OCI-LY3 (cell line): ENCODE results near the gene GREM1.

ENCODE experiments used
- H2AFZ ChIP-seq: fragments of 200-600, 300-600 bp; shearing (Covaris generic); 2 replicates; pipeline ENCODE4 v1.6.0; 2014; ENCODE audit warnings: antibody characterized with exemption, low read depth, low read length
- H3K27ac ChIP-seq: fragments of 200-600, 300-600 bp; sonication (generic); 2 replicates; pipeline ENCODE4 v1.5.1; 2014; ENCODE audit warnings: mild to moderate bottlenecking, low read length, moderate library complexity, mixed read lengths
- H3K27me3 ChIP-seq: fragments of 200-600, 300-600 bp; sonication (generic); 2 replicates; pipeline ENCODE4 v1.6.1; 2014; ENCODE audit warnings: low read depth, low read length, mixed read lengths
- H3K36me3 ChIP-seq: fragments of 200-600, 300-600 bp; sonication (generic); replicated peaks from 2 replicates; pipeline ENCODE3; 2014; ENCODE audit warnings: low read depth, low read length, mixed read lengths
- H3K4me1 ChIP-seq: fragments of 300-600, 200-600 bp; sonication (generic); 2 replicates; pipeline ENCODE4 v1.6.1; 2014; ENCODE audit warnings: low read length, mixed read lengths
- H3K4me2 ChIP-seq: fragments of 200-600, 300-600 bp; sonication (generic); 2 replicates; pipeline ENCODE4 v1.6.1; 2014; ENCODE audit warnings: low read length, mixed read lengths
- H3K4me3 ChIP-seq: fragments of 300-600, 200-600 bp; sonication (generic); 2 replicates; pipeline ENCODE4 v1.5.1; 2014; ENCODE audit warnings: antibody characterized with exemption, mild to moderate bottlenecking, low read length, moderate library complexity
- H3K79me2 ChIP-seq: fragments of 300-600, 200-600 bp; shearing (Covaris generic); 2 replicates; pipeline ENCODE4 v1.6.1; 2014; ENCODE audit warnings: mild to moderate bottlenecking, low read length, mixed read lengths
- H3K9ac ChIP-seq: fragments of 300-600, 200-600 bp; shearing (Covaris generic); 2 replicates; pipeline ENCODE4 v1.6.0; 2014; ENCODE audit warnings: mild to moderate bottlenecking, low read length, moderate library complexity
- H3K9me3 ChIP-seq: fragments of 200-600, 300-600 bp; shearing (Covaris generic); 2 replicates; pipeline ENCODE4 v1.6.1; 2014; ENCODE audit warnings: low read length, mixed read lengths; ENCODE audit not compliant: insufficient read depth
- H4K20me1 ChIP-seq: fragments of 200-600, 300-600 bp; sonication (generic); 2 replicates; pipeline ENCODE4 v1.6.1; 2016; ENCODE audit warnings: low read length, mixed read lengths; ENCODE audit not compliant: insufficient read depth
- EZH2phosphoT487 ChIP-seq: fragments of 200-600 bp; shearing (Covaris generic); IDR thresholded peaks from 2 replicates; pipeline ENCODE4 v1.6.1; 2018; ENCODE audit warnings: antibody characterized with exemption, mixed run types, low read depth
- TF ChIP-seq, protein P1 (sequence below): fragments of 200-600, 300-600 bp; sonication (generic); IDR thresholded peaks from 2 replicates; pipeline ENCODE4 v1.5.1; 2014; ENCODE audit warnings: antibody characterized with exemption, low read length, low read depth

GREM1 gene

GRCh38 chr15:32718821-32719716 lies 1.3 kb downstream of the GREM1 start:
- H3K79me2 ChIP-seq = no peaks in the 10 kb centered on the region
- no peaks in the 10 kb centered on the region for H3K9me3 ChIP-seq
- TF ChIP-seq, protein P1, sequence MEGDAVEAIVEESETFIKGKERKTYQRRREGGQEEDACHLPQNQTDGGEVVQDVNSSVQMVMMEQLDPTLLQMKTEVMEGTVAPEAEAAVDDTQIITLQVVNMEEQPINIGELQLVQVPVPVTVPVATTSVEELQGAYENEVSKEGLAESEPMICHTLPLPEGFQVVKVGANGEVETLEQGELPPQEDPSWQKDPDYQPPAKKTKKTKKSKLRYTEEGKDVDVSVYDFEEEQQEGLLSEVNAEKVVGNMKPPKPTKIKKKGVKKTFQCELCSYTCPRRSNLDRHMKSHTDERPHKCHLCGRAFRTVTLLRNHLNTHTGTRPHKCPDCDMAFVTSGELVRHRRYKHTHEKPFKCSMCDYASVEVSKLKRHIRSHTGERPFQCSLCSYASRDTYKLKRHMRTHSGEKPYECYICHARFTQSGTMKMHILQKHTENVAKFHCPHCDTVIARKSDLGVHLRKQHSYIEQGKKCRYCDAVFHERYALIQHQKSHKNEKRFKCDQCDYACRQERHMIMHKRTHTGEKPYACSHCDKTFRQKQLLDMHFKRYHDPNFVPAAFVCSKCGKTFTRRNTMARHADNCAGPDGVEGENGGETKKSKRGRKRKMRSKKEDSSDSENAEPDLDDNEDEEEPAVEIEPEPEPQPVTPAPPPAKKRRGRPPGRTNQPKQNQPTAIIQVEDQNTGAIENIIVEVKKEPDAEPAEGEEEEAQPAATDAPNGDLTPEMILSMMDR = no peak
- TF ChIP-seq EZH2phosphoT487 = no peak
- peaks cover 71% of the 10 kb centered on the region for H3K27me3 ChIP-seq
- no peak overlapping the region for H3K27ac ChIP-seq
- H3K4me3 ChIP-seq = no peak overlapping the region
- H2AFZ ChIP-seq = no peak overlapping the region
- H3K36me3 ChIP-seq = no peaks in the 10 kb centered on the region
- H4K20me1 ChIP-seq = peaks cover 20% of the 10 kb centered on the region
- H3K4me1 ChIP-seq = peaks cover 39% of the 10 kb centered on the region
- no peak overlapping the region for H3K9ac ChIP-seq
- no peak overlapping the region for H3K4me2 ChIP-seq

GRCh38 chr15:32721596-32721995 lies 3.8 kb downstream of the GREM1 start:
- no peaks in the 10 kb centered on the region for H3K9me3 ChIP-seq
- H3K27ac ChIP-seq = no peak overlapping the region
- TF ChIP-seq, protein P1 = no peak
- TF ChIP-seq EZH2phosphoT487 = no peak
- no peak overlapping the region for H2AFZ ChIP-seq
- no peak overlapping the region for H3K4me2 ChIP-seq
- peaks cover 70% of the 10 kb centered on the region for H3K27me3 ChIP-seq
- H3K79me2 ChIP-seq = no peaks in the 10 kb centered on the region
- no peak overlapping the region for H3K4me3 ChIP-seq
- no peaks in the 10 kb centered on the region for H3K36me3 ChIP-seq
- peaks cover 14% of the 10 kb centered on the region for H4K20me1 ChIP-seq
- no peak overlapping the region for H3K9ac ChIP-seq
- peaks cover 21% of the 10 kb centered on the region for H3K4me1 ChIP-seq

DNA sequence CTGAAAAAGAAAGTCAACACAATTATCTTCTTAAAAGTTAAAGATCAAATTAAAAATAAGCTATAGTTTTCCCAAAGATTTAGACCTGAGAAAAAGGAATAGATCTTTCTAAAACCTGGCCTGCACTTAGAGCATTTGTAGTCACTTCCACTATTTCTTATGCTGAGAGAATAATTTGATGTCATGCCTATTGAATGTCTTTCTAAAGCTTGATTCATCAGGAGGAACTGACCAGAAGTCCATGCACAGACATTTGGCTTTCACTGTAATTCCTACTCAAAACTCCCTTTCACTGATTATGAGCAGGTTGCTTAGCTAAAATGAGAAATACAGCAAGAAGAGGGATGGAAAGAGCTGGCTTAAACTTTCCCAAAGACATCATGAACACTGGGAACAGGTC lies 4.3 kb downstream of the GREM1 start:
- H2AFZ ChIP-seq = no peak overlapping the region
- no peak overlapping the region for H3K4me2 ChIP-seq
- TF ChIP-seq, protein P1 = no peak
- no peak for TF ChIP-seq EZH2phosphoT487
- H3K9ac ChIP-seq = no peak overlapping the region
- H3K4me1 ChIP-seq = peaks cover 19% of the 10 kb centered on the region
- H3K27me3 ChIP-seq = peaks cover 64% of the 10 kb centered on the region
- no peaks in the 10 kb centered on the region for H3K9me3 ChIP-seq
- no peaks in the 10 kb centered on the region for H3K79me2 ChIP-seq
- no peaks in the 10 kb centered on the region for H3K36me3 ChIP-seq
- H4K20me1 ChIP-seq = peaks cover 14% of the 10 kb centered on the region
- H3K27ac ChIP-seq = no peak overlapping the region
- H3K4me3 ChIP-seq = no peak overlapping the region

- Histone ChIP-seq H3K27me3 (peaks cover 65% of the 10 kb centered on the region), H3K79me2 (no peaks in the 10 kb centered on the region), H3K9me3 (no peaks in the 10 kb centered on the region), H2AFZ (no peak overlapping the region), H4K20me1 (peaks cover 14% of the 10 kb centered on the region), H3K9ac (no peak overlapping the region), H3K4me1 (peaks cover 19% of the 10 kb centered on the region), H3K4me3 (peak overlapping the region; percentile 22; the same call in 1 of the 2 replicates), H3K27ac (no peak overlapping the region), H3K36me3 (no peaks in the 10 kb centered on the region), H3K4me2 (peak overlapping the region; percentile 60)
- TF ChIP-seq, protein P1 = no peak
- no peak for TF ChIP-seq EZH2phosphoT487
Measured at GRCh38 chr15:32723171-32723948, 5.6 kb downstream of the GREM1 start.
